Fibroblast of skin of abdomen (primary cell): ENCODE results near the gene MIDN.

Source experiments
- DNase-seq: peaks from one replicate; pipeline ENCODE4 v3.0.0-alpha.2; 2013

MIDN gene

DNA sequence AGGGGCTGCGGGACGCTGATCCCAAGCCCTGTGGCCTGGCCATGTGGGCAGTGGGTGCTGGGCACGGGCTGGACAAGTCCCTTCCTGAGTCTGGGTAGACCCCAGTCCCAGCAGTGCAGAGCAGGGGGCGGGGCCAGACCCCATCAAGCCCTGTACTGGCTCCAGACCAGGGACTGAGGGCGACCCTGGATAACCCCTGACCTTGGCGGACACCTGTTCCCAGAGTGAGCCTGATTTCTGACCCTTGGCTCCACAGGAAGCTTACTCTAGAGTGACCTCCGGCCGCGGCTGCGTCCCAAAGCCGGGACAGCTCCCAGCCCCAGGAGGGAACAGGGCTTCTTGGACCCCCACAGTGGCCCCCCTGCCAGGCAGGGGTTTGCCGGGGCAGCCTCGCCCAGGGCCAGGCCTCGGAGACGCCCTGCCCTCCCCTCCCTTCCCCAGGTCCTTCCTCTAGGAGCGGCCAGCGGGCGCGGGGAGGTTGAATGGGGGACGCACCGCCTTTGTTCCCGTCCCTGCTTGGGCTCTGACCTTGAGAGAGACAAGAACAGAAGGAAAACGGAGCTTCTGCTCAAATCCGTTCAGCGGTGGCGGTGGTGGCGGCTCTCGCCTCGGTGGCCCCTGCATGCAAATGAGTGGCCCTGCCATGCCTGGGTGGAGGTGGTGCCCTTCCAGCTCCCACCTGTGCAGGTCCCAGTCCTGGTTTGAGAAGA, 35.0 kb downstream of the MIDN start:
- DNase-seq = no peak

GRCh38 chr19:1283917-1284292, 35.5 kb downstream of the MIDN start:
- no peak for DNase-seq

DNA sequence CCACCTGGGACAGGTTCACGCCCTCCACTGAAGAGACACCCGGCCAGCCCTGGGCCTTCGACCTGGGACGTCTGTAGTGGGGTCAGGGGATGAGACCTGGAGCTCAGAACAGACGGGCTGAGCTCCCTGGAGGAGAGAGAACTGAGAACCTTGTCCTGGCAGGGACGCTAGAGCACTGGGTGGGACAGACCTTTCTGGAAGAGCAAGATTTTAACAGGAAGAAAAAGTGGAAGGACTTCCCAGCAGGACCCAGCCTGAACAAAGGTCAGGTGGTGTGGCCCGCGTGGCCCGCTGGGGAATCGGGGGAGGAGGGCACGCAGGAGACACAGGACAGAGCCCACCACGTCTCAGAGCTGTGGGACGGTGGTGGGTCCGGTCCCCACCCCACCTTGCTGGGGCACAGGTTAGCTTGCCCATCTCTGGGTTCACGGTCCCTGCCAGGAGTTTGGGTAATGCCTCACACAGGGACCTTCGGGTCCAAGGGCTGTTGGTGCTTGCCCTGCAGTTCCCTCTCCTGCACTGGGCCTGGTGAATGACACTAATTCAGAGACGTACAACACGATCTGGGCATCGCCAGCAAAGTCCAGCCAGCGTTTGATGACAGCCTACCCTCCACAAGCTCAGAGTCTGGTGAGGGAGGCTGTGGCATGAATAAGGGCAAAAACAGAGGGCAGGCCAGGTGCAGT, 36.1 kb downstream of the MIDN start:
- no peak for DNase-seq

- DNase-seq = no peak
Measured at GRCh38 chr19:1284979-1285736, 36.8 kb downstream of the MIDN start.

- no peak for DNase-seq
Measured at GRCh38 chr19:1285737-1286360, 37.5 kb downstream of the MIDN start, which contains the start of gene EFNA2. Gene EFNA2 (plus strand): TSS chr19:1285873. CDS start chr19:1286169, 296 bp downstream.

DNA sequence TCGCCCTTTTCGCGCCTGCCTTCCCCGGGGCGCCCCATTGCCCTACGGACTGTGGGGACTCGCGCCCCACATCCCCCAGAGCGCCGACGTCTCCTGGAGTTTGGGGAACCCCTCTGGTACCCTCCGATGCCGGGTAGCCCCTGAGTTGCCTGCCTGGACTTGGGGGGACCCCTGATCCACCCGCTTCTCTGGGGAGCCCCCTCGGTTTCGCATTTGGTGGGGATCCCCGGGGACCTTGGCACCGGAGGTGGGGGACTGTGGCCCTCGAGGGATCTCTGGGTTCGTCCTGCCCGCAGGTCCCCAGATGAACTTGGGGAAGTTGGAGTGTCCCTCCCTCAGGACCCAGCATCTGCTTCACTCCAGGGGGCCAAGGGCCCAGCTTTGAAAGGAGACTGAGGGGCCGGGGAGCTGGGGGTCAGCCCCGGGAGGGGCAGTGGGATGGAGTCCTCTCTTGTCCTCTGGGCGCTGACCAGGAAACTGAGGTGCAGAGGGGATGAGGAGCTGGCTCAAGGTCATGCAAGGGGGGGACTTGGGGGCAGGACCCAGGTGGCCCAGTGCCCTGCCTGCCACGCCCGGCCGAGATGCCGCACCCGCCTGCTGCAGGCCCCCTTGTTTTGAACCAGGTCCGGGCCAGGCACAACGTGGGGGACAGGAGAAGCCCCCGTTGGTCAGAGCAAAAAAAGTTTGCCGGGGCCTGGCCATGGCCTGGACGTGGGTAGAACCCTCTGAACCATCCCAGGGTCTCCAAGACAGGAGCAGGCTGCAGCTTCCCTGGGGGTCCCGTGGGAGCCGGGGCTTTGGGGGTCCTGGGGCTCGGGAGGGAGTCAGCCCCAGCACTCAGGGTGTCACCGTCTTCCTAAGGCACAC, 38.3 kb downstream of the MIDN start:
- no peak for DNase-seq

GRCh38 chr19:1287354-1288225, 39.2 kb downstream of the MIDN start:
- no peak for DNase-seq

DNA sequence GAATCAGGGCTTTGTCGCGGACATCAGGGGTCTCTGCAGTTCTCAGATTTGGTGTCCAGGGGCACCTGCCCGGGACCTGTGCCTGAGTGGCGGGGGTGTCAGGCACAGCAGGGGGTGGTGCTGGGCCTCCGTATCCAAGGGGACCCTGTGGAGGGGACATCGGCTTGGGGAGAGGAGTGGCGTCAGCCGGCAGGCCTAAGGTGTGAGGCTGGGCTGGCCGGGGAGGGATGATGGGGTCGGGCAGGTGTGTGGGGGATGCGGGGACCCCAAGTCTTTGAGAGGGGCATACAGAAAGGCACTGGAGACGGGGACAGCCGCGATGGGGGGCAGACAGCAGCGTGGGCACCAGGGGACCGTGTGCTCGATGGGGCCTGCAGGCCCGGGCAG, 39.8 kb downstream of the MIDN start:
- DNase-seq = no peak

GRCh38 chr19:1288833-1289685, 40.7 kb downstream of the MIDN start:
- DNase-seq = no peak

GRCh38 chr19:1289686-1290025, 41.3 kb downstream of the MIDN start:
- DNase-seq = no peak

GRCh38 chr19:1290196-1290702, 41.9 kb downstream of the MIDN start:
- DNase-seq = no peak

DNA sequence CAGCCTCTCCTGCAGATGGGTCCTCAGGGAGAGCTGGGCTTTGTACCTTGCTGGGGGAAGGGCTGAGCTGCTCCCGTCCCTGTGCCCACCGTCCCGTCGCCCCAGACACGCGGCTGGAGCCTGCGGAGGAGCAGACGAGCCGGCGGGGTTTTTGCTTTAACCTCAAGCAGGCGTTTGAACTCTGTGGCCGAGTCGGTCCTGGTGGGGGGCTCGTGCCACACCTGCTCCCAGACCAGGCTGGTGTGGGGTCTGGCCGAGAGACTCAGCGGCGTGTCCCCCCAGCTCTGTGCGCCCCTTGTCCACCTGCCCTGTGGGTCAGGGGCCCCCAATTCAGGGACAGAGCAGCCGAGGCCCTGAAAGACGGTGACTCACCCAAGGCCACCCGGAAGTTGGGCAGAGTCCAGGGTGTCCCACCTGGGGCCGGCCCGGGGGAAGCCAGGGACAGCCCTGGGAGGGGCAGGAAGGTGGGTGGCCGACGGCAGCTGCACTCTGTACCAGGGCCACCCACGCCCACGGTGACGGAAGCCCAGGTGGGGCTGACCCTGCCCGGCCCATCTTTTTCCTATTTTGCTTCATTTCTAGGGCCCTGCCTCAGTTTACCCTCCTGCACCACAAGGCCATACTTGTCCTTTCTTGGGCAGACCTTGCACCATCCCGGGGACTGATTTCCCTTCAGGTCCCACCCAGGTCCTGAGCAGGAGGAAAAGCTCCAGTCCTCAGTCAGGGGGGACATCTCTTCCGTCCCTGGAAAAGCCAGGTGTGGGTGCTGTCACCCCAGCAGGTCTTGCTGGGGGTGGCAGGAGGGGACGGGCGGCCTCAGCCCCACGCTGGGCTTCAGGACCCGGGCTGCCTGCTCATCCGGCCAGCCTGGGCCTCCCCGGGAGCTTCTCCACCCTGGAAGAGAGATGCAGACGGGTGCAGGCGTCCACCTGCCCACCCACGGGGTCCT, 42.6 kb downstream of the MIDN start:
- DNase-seq = no peak

DNA sequence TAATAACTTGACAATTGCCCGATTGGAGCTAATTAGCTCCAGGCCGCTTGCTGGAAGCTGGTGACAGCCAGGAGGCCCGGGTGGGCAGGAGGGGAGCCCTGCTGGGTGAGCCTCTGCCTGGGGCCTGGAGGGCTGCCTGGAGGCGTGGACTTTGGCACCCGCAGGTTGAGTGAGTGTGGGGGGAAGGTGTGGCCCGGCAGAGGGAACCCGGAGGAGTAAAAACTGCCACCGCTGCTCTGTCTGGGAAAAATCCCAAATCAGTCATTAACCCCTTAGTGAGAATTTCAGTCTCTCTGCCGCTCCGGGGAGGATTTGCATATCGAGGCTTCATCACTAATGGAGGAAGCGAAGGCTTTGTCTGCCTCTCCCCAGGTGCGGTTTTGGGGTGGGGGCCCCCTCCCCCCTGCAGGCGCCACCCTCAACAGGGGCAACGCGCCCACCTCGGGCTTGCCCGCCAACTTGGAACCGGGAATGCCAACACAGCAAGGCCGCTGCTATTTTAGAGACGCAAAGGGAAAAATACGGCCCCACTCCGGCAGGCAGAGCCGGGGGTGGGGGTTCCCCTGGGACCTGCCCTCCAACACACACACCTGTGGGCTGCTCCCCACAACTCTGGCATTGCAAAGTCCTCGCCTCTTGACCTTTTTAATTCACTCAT, 43.5 kb downstream of the MIDN start:
- no peak for DNase-seq

DNA sequence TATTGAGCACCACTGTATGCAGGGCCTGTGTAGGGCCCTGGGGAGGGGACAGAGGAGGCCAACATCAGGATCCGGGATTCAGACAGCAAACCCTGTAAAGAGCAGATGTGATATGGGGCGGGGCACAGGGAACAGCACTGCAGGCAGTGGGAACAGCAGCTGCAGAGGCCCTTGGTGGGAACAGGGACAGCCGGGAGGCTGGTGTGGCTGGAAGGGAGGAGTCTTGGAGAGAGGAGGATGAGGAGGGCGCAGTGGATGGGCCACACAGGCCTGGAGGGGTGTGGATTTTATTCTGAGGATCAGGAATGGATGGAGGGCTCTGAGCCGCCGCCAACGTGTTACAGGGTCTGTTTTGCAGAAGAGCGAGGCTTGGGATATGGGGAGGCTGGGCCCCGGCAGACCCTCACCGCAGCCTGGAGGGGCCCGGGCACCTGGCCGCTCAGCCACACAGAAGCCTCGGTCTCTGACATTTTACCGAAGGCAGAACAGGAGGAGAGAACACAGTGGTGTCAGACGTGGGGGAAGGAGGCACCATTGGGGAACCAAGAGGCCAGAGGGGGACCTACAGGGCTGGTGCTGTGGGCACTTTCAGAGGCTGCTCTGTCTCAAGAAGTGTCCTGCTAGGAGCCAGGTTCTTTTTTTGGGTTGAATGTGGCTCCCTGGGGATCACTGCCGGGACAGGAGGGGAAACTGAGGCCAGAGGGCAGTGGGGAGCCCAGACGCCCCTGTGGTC, 44.2 kb downstream of the MIDN start:
- DNase-seq = no peak

DNA sequence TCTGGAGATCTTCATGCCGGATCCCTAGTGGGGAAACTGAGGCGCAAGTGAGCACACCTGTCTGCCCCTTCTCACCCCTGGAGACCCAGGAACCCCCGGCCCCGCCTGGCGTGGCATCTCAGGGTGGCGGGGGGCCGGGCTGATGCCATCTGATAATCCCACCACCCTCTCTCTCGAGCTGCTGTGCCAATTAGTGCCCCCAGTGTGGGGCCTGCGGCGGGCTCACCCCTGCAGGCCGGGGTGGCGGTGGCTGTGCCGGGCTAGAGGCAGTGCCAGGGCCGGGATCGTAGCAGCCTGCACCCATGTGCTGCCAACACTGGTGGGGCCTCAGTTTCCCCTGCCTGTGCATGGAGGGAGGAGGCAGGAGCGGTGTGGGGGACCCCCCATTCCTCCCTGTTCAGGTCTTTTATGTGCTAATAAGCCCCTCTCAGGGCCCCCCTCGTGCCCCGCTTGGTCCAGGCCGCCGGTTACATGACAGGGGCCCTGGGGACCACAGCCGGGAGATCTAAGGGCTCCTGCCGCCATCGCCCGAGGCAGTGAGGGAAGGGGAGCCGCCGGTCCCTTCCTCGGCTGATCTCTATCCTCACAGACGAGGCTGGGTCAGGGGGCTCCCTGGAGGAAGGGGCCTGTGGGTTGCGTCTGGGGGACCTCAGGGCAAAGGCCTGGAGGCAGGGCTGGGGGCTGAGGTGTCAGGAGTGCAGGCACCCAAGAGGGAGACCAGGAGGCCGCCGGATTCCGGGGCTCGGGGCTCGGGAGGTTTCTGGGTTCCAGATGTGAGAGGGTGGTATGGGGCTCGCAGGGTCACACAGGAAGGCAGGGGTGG, 45.6 kb downstream of the MIDN start:
- no peak for DNase-seq

DNA sequence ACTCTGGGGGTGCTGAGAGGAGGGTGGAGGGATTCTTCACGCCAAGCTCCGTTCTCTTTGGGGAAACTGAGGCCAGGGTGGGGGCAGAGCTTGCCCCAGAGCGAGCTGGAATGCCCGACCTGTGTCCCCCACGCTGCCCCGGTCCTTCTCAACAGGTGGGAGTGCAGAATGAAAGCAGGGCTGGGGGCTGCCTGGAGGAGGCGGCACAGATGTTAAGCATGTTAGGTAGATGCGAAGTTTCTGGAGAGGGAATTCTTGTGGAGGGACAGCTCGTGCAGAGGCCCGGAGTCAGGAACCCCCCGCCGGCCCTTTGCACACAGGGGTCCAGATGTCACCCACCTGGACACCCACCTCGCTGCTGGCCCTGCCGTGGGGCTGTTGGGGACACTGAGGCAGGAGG, 46.3 kb downstream of the MIDN start:
- DNase-seq = no peak
